Forelimb muscle (tissue), 1 donor: Measurements from ENCODE around the gene SLC39A6. TPM values are rescaled to one million over a fixed set of nuclear protein-coding genes. Genes with fewer than 3 reads are reported as not detected.
"Not testable (repeated sequence)": the region's sequence is repeated elsewhere in the genome, so short reads cannot be mapped to it uniquely, and the experiment has no call there.

ENCODE experiments used
- DNase-seq: peaks from one replicate; pipeline ENCODE4 v3.0.0-alpha.2; 2013; ENCODE audit warnings: low read depth
- polyA plus RNA-seq: library from polyadenylated mRNA; unstranded; fragments of 120-200 nt; gene quantifications from one replicate; pipeline ENCODE4 v1.2.1, GENCODE V29; 2013; ENCODE audit not compliant: insufficient read length

Gene SLC39A6
- polyA plus RNA-seq, 1 donor: 27.3 TPM

DNA sequence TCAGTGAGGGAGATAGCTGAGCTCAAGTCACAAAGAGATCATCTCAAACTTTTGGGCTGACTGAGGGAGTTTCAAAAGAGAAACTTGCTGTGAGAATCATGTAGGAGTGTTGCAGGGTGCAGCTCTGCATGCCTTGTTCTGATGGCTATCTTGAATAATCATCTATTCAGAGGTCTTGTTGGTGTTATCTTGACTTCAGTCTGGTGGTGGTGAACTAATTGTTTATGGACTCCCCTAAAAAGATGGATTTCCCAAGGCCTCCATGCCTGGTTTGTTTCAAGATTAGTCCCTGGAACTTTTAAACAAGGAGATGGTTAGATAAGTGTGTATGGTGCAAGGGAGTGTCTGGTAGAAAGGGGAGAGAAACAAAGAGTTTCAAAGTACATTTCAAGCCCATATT, 29.8 kb downstream of the SLC39A6 start:
- no peak for DNase-seq

- DNase-seq: no peak
These were observed 32.2 kb downstream of the SLC39A6 start for GRCh38 chr18:36096955-36097354.

- peak; percentile 17 for DNase-seq
These were observed 33.1 kb downstream of the SLC39A6 start for GRCh38 chr18:36095936-36096519.

DNA sequence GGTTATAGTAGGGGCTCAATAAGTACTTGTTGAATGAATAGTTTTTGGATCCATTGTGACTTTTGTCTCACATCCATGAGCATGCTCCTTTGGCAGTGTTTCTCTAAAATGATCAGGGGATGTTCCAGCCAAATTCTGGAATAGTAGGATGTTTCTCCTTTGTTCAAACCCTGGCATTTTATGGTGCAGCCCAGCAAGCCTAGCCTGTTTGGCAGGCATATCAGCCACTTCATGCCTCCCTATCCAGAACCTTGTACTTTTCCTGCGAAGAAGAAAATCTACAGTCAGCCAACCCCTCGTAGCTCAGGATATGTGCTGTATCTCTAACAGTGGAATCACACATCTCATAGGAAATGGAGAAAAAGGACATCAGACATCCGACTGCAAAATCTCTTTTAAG, 34.7 kb downstream of the SLC39A6 start:
- no peak for DNase-seq

DNA sequence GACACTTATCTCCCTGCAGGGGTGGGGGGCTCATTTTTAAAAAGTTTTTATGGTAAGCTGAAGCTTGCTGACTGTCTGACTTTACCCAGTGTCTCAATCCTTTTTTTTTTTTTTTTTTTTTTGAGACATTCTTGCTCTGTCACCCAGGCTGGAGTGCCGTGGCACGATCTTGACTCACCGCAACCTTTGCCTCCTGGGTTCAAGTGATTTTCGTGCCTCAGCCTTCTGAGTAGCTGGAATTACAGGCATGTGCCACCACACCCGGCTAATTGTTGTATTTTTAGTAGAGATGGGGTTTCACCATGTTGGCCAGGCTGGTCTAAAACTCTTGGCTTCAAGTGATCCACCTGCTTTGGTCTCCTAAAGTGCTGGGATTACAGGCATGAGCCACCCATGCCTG, 37.0 kb downstream of the SLC39A6 start:
- DNase-seq: not testable (repeated sequence)

- DNase-seq: no peak
These were observed 40.1 kb downstream of the SLC39A6 start for GRCh38 chr18:36089001-36089400.

- DNase-seq: no peak
These were observed 40.9 kb downstream of the SLC39A6 start for GRCh38 chr18:36088256-36088655.

DNA sequence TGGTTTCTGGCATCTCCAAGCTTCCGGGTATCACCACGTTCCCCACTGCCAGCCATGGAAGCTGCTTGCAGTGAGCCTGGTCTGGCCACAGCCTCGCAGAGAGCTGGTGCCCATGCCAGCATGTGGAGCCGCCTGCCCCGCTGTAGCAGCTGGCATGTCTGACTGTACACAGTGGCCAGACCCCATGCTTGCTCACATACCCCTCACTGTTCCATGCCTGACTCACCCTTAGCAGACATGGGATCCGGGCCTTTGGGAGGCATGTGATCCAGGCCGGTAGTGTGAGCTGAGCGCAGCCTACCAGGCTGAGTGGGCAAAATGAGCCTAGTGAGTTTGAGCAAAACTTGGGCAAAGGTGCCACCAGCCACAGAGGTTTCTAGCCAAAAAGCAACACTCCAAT, 43.0 kb downstream of the SLC39A6 start:
- DNase-seq: no peak

GRCh38 chr18:36085195-36085594, 43.9 kb downstream of the SLC39A6 start:
- no peak for DNase-seq

GRCh38 chr18:36083729-36084128, 45.4 kb downstream of the SLC39A6 start:
- no peak for DNase-seq

- not testable (repeated sequence) for DNase-seq
These were observed 48.0 kb downstream of the SLC39A6 start for GRCh38 chr18:36081118-36081517.

DNA sequence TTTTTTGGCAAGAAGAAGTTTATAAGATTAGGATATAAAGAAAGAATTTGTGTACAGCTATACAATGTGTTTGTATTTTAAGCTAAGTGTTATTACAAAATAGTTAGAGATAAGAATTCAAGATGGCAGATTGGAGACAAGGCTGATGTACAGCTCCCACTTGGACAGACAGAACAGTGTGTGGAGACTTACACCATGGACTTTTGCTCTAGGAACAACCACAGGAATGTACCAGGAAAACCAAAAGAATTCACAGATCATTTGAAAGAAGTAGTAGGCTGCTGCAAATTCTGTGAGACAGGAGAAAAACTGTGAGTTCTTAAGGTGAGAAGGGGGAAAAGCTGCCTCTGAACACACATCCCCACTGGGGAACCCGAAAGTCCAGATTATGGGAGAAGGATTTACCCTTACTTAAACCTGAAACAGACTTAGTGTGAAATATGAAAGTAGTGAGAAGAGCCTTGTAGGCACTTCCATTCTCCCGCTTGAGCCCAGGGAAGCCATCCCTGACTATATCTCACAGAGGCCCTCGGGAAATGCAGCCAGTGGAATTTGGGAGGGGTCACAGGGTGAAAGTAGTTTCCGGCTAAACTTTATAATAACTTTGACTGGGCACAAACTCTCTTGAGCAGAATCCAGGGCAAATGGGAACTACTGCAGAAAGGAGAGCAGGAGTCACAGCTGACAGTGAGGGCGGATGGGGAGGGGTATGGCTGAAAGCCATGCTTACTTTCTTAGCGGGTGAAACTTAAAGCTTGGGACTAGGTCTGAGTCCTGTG, 50.2 kb downstream of the SLC39A6 start:
- no peak for DNase-seq

DNA sequence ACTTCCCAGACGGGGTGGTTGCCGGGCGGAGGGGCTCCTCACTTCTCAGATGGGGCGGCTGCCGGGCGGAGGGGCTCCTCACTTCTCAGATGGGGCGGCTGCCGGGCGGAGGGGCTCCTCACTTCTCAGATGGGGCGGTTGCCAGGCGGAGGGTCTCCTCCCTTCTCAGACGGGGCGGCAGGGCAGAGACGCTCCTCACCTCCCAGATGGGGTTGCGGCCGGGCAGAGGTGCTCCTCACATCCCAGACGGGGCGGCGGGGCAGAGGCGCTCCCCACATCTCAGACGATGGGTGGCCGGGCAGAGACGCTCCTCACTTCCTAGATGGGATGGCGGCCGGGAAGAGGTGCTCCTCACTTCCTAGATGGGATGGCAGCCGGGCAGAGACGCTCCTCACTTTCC, 51.4 kb downstream of the SLC39A6 start:
- DNase-seq: not testable (repeated sequence)

GRCh38 chr18:36075862-36076587, 53.1 kb downstream of the SLC39A6 start:
- no peak for DNase-seq

DNA sequence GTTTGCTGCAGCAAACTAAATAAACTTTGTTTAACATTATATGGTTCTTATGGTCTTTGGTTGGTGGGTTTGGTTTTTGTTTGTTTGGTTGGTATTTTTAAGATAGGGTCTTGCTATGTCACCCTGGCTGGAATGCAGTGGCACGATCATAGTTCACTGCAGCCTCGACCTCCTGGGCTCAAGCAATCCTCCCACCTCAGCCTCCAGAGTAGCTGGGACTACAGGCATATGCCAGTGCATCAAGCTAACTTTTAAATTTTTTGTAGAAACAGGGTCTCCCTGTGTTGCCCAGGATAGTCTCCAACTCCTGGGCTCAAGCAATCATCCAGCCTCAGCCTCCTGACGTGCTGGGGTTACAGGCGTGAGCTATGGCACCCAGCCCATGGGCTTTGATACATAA, 54.7 kb downstream of the SLC39A6 start:
- DNase-seq: no peak

DNA sequence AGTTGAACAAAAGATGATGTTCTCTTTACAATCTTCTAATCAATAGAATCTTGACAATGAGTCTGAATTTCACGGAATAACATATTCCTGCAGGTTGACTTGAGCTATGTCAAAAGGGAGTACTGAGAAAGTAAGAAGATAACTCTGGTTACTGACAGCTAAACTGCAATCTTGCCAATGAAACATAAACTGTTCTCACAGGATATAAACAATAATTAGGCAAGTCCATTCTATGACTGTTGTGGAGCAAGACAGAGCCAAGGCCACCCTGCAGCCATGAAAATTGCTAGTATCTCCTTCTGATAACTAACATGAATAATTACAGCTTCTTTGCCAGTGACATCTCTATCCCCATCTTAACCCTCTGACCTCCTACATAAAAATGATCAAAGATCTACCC, 55.5 kb downstream of the SLC39A6 start:
- DNase-seq: no peak

GRCh38 chr18:36072406-36072805, 56.7 kb downstream of the SLC39A6 start:
- DNase-seq: not testable (repeated sequence)

DNA sequence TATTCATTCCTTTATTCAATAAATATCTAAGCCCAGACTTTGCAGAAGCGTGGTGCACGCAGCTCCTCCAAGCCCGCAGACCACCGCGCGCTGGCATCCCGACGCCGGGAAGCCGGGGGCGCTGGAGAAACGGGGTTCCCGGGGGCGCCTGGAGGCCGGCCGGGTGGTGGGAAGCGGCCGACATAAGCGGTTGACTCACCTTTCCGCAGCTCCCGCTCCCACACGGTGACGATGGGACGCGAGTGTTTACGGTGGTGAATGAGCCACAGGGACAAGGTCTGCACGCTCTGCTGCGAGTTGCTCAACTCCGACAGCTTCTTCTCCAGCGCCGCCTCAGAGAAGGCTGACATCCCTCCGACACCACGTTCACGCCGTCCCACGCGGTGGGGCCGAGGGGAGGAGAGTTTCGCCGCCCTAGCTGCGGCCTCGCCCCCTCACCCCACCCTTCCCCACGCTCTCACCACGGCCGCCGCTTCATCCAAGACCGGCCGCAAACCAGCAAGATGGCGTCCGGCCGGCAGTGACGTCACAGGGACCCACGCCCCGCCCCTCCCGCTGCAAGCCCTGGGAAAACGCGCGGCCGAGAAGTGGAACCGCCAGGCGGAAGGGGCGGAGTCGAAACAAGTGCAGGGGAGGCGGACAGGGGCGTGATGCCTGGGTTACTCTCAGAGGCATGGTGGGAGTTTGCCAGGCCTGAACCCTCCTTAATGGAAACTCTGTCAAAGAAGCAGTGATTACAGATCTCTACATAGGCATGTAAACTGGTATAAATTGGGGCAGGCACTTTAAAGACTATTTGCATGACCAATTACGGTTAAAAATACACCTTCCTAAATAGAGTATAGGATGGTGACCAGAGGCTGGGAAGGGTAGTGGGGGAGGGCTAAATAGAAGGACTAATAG, 61.8 kb downstream of the SLC39A6 start, which contains the start of gene RPRD1A:
Gene RPRD1A (minus strand): TSS at position 505 of the 903 bp plus-strand sequence. CDS start 155 bp downstream, at position 350.
- peak; percentile 54 for DNase-seq

DNA sequence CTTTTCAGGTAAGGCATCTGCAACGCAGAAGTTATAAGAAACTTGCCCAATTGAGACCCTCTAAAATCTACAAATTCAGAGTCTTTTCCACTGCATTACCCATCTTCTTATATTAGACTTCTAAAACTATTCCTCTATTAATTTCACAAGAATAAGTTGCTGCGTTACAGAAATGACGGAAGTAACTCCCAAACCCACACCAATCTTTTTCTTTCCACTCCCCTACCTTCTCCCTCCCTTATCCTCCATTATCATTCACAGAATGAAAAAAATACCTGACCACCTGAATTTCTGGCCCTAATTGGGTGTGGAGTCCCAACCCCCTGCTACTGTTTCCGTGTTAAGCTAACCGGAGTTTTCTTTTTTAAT, 62.5 kb downstream of the SLC39A6 start:
- no peak for DNase-seq

- DNase-seq: no peak
These were observed 63.1 kb downstream of the SLC39A6 start for GRCh38 chr18:36066001-36066400.

GRCh38 chr18:36064809-36065079, 64.4 kb downstream of the SLC39A6 start:
- DNase-seq: not testable (repeated sequence)
